Limb (tissue), 2 donors: Measurements from ENCODE around the gene ABCB11.

Experiments used
- DNase-seq, 2 donors: peaks; one replicate each; pipeline ENCODE4 v3.0.0-alpha.2; 2016; ENCODE audit errors: extremely low spot score in 2 of 2

The ABCB11 gene

DNA sequence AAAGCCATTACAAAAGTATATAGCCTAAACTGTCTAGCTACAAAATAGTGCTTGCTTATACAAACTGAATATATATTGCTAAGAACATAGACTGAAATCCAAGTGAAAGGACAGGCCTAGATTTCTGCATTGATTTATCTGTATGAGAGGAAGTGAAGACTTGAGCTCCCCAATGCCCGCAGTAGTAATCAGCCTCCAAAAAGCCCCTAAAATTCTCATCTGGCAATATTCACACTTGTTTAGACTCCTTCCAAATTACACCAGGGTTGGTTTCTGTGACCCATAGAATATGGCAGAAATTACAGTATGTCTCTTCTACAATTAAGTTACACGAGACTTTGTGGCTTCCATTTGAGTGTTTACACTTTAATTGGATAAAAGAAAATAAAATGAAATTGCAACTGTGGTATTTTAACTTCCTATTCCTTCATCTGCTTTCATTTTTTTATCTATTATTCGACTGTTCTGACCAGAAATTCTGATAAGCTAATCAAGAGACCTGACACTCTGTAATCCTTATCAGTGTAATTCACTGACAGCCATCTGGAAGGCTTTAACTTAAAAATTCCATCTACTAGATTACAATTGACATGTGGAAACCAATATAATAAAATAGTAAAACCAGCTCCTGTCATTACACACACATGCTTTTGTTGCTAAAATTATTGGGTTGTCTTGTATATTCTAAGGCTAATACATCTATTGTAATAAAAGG is 21.1 kb downstream of the ABCB11 start:
- DNase-seq, result no peak

DNA sequence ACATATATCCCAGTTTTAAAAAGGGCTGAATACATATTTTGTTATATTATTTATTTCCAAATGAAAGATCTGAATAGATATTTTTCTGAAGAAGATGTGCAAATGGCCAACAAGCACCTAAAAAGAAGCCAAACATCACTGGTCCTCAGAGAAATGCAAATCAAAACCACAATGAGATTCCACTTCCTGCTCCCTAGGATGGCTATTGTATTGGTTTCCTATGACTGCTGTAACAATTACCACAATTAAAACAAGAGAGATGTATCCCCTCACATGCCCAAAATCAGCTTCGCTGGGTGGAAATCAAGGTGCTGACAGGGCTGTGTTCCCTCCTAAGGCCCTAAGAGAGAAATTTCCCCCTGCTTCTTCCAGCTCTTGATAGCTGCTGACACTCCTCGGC is 23.2 kb downstream of the ABCB11 start:
- no peak for DNase-seq

DNA sequence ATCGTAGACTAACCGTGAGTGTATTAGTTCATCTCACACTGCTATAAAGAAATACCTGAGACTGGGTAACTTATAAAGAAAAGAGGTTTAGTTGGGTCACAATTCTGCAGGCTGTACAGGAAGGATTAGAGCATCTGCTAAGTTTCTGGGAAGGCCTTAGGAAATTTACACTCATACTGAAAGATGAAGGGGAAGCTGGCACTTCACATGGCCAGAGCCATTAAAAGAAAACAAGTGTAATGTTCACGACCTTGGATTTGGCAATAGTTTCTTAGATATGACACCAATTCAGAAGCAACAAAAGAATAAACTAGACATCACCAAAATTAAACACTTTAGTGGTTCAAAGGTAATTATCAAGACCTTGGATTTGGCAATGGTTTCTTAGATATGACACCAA is 23.8 kb downstream of the ABCB11 start:
- DNase-seq, result no peak

DNA sequence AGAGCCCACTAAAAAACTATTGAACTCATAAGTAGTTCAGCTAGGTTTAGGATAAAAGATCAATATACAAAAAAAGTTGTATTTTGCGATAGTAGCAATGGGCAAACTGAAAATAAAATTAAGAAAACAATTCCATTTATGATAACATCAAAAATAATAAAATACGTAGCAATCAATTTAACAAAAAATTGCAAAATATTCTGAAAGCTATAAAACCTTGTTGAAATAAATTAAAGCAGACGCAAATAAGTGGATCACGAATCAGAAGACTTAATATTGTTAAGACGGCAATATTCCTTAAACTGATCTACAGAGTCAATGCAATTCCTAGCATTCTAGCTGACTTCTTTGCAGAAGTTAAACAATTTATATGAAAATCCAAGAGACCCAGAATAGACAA is 24.5 kb downstream of the ABCB11 start:
- no peak for DNase-seq

DNA sequence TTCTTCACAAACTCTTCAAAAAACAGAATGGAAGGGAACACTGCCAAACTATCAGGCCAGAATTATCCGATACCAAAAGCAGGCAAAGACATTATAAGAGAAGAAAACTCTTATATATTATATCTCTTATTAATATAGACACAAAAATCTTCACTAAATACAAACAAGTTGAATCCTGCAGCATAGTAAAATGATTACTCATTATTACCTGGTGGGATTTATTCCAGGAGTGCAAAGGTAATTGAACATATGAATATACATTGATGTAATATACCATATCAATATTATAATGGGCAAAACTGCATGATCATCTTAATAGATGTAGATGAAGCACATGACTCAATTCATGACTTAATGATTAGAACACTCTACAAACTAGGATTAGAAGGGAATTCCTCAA is 25.1 kb downstream of the ABCB11 start:
- DNase-seq, result no peak

DNA sequence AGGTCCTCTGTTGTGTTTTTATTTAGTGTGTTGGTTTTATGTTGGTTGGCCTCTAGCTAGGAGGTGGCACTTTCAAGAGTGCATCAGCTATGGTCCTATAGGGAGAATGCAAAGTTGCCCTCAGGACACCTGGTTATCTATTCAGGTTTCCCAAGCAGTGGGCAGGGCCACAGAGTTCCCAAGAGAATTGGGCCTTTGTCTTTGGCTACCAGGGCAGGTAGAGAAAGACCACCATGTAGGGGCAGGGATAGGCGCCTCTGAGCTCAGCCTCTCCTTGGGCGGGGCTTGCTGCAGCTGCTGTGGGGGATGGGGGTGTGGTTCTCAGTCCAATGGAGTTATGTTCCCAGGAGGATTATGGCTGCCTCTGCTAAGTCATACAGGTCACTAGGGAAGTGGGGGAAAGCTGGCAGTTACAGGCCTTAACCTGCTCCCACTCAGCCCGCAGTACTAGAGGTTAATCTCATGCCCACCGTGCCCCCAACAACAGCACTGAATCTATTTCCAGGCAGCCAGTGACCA is 26.0 kb downstream of the ABCB11 start:
- no peak for DNase-seq

DNA sequence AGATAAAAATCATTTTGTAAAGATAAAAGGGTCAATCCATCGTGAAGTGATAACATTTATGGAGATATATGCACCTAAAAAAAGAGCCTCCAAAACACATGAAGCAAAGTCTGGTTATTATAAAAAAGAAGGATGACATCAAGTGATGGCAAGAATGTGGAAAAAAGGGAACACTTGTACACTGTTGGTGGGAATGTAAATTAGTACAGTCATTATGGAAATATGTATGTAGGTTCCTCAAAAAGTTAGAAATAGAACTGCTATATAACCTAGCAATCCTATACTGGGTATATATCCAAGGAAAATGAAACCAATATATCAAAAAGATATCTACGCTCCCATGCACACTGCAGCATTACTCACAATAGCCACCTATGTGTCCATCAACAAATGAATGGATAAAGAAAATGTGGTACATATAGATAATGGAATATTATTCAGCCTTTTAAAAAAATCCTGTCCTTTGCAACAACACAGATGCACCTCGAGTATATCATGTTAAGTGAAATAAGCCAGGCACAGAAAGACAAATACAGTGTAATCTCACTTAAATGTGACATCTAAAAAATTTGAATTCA is 28.9 kb downstream of the ABCB11 start:
- no peak for DNase-seq

DNA sequence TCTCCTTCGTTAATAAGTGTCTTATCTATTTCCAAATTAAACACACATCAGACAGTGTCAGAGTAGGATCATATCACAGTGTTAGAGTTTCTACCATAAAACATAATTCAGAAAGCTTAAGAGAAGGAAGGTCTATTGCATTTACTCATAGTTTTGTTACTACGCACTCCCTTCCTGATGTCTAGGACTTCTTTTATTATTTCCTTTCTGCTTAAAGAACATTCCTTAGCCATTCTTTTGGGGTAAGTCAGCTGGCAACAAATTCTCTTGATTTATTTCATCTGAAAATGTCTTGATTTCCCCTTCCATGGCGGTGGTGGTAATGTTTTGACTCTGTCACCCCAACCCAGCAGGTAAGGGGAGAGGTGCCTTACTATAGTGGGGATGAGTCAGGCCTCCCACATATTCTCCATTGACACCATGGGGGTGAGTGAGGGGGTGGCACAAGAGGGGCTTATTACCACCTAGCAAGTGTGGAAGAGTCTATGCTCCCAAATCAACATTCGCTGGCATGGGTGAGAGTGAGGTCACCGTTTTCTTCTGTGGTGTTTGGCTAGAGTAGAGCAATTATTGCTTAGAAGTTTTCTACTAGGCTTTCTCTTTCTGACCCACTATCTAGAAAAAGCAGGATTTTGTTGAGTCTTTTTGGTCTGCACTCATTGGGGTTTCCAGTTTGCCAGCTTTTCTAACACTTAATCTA is 29.9 kb downstream of the ABCB11 start:
- DNase-seq, result no peak

DNA sequence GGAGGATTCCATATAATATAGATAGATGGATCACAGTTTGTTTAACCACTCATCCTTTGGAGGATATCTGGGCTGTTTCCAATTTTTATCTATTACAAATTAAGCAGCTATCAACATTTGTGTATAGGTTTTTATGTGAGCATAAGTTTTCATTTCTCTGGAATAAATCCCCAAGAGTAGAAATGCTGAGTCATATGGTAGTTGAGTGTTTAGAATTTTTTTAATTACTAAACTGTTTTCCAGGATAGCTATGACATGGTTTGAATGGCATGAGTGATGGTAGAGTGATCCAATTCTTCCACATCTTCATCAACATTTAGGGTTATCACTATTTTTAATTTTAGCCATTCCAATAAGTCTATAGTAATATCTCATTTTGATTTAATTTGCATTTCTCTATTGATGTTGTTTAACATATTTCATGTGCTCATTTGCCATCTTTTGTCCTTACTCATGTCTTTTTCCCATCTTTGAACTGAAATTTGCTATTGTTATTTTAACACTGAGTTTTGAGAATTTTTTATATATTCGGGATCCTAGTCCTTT is 31.4 kb downstream of the ABCB11 start:
- DNase-seq, result no peak

DNA sequence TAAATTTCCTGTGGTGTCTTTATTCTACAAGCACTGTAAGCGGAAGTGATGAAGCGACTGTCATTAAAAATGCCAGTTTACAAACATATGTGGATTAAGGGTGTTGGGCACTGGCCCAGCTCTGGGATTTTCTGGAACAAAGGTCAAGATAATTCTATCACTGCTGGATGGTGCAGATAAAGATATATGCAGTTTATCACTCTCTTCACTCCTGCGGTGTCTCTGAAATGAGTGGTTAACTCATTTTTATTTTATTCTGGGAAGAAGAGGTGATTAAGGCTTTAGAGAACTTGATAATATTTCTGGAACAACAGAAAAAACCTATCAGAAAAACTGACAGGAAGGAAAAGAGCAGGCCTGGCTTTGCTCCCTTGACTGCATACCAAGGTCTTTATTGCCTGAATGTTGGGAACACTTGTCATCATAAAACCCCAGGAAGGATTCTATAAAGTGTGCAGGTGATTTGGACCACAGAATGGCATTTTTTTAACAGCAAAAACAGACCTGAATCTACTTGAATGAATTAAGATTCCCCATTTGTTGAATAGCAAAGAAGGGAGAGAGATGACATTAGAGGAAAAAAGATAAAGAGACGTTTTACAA is 32.4 kb downstream of the ABCB11 start:
- no peak for DNase-seq

DNA sequence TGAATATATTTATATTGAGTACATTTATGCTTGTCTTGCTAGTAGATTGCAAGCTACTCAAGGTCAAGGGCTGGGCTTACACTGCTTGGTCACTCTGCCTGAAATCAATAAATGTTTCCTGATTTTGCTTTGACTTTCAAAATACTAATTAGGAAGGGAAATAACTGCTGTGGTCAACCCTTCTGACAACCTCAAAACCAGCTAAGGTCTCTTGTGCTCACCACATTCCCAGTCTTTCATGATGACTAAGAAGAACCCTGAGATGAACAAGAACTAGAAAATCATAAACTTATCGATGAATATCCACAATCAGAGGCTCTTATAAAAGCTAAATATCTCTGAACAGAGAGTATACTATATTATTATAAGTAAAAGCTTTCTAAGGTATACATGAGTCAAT is 33.3 kb downstream of the ABCB11 start:
- no peak for DNase-seq

DNA sequence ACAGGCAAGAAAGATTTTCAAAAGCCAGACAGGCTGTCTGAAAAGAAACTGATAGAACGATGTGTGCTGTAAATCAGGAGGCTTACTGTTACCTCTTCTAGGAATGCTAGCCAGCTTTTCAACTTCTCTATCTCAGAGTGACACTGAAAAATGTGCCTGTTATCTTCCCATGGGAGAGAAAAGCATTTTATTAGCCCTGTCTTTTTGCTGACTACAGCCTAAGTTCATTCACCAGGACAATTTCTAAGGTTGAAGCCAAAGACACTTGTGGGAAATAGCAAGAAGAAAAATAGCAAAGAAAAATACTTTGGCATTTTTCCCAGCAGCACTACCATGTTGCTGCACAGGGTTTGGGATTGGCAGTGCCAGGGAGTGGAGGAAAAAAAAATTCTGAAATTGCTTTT is 34.0 kb downstream of the ABCB11 start:
- DNase-seq, result no peak

DNA sequence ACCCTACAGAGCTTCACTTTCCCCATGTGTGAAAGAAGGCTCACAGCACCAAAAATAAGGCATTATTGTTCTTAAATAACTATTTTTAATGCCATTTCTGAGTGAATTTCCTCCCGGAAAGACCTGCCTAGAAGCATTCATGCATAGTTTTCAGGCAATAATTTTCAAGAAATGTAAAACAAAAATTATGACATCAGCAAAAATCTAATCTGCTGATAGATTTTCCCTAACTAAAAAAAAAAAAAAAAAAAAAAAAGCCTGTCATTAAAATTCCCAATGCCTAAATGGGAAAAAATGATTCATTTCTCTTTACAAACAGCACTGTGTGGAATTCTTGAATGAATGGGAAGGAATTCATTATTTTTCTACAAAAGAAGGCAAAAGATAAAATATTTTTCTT is 35.4 kb downstream of the ABCB11 start:
- DNase-seq, result no peak

DNA sequence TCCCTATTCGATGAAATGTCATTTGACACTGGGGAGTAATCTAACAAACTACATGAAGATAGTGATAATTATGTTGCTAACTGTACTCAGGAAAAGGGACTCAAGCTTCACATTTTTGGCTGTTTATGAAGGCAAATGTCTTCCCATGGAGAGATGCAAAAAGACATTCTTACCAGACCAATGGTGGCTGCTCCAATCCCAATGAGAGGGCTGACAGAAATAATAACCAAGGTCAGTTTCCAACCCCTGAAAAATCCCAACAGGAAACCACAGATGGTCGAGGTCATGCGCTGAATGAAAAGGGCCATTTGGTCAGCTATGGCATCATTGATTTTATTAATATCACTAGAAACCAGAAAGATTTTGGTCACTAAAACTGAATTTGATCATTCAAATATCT is 37.6 kb downstream of the ABCB11 start:
- no peak for DNase-seq

DNA sequence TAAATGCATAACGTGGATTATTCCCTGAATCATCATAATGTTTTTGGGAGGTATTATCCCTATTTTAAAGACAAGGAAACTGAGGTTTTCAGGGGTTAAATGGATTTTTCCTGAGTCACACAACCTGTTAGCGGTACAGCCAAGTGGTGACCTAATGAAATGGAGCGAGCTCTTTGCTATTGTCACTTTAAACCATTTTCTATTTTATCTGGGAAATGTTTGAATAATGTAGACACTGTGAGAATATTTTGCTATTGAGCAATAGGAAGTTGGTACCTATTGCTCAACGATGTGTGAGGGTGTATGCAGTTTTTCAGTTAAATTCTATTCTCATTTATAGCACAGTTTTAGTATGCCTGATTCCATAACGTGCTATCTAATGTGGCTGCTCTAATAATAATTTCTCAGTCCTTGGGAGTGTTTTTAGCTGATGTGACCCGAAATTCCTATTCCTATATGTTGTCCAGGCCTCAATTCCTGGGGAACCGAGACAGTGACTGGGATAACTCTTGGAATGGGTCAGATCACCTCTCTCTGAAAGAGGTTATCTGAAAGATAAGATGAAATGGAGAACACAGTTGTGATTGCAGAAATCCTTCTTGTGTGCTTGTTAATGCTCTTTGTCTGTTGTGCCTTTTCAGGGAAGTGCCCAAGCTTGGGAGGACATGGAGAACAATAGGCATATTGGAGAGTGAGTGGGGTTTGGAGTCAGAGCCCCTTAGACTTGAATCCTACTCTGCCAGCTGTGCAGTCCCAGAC is 38.4 kb downstream of the ABCB11 start:
- DNase-seq, result no peak

DNA sequence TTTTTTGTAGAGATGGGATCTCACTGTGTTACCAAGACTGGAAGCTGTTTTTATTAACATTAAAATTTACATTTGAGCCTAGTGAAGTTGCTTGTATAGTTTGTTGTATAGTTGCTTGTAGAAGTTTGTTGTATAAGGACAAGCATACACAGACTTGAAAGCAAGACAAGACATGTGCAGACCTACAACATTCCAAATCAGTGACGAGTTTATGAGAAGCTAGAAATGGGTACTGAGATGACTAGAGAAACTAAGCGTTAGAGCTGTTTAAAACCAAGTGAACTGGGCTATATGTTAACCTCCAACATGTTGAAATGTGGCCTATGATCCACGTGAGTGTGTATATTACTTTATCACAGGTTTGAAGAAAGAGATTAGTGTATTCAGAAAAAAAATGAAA is 39.1 kb downstream of the ABCB11 start:
- DNase-seq, result no peak

DNA sequence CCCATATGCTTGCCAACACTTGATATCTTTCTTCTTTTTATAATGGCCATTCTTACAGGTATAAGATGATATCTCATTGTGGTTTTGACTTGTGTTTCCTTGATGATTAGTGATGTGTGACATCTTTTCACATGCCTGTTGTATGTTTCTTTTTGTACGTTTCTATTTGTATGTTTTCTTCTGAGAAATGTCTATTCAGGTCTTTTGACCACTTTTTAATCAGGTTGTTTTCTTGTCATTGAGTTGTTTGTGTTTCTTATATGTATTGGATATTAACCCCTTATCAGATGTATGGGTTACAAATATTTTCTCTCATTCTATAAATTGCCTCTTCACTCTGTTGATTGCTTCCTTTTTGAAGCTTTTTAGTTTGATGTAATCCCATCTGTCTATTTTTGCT is 42.4 kb downstream of the ABCB11 start:
- DNase-seq, result no peak

DNA sequence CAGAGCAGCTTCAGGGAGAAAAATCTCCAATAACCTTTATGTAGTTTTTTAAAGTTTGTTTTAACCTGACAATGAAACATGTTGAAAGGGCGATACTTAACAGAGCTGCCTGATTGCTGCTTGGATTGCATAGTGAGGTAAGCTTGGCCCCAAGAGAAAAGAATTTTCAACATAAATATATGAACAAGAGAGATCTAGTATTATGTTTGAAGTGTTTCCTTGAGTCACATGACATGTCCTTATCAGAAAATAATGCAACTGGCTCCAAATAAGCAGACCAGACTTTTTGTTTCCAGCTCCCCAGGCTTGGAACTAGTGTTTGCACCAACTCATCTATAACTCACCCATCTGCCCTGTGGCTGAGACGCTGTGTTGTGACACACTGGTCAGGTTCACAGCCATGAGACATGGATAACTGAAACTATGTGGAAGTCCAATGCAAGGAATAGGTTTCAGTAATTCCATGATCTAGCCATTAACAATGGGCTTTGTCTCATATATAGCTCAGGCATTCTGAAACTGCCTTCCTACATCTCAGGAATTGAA is 44.7 kb downstream of the ABCB11 start:
- DNase-seq, result no peak

DNA sequence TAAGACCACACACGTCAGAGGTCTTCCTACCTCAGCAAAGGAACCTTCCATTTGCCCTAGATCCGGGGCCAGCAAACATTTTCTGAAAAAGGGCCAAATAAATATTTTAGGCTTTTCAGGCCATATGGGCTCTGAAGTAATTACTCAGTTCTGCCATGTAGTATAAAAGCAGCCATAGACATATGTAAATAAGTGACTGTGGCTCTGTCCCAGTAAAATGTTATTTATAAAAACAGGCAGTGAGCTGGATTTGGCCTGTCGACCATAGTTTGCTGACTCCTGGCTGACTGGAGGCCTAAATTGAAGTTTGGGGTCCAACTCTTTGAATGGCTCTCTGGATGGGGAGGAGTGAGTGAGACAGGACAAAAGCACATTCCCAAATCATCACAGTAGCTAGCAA is 49.5 kb downstream of the ABCB11 start:
- no peak for DNase-seq

DNA sequence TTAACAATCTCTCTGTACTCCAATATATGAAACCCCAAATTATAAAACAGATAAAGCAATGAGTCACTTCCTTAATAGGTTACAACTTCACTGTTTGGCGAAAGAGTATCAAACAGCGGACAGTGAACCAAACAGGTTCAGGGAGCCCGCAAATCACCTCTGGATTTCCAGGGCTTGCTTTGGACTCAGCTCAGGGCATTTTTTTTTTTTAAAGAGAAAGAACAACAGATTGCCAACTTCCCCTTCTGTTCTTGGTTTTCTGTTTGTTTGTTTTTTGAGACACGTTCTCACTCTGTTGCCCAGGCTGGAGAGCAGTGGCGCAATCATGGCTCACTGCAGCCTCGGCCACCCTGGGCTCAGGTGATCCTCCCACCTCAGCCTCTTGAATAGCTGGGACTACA is 52.7 kb downstream of the ABCB11 start:
- no peak for DNase-seq

DNA sequence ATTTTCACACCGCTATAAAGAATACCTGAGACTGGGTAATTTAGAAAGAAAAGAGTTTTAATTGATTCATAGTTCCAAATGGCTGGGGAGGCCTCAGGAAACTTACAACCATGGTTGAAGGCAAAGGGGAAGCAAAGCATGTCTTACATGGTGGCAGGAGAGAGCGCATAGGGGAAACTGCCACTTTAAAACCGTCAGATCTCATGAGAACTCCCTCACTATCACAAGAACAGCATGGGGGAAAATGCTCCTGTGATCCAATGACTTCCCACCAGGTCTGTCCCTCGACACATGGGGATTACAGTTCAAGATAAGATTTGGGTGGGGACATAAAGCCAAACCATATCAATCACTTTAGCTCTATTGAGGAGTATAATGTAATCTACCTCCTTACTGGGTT is 53.5 kb downstream of the ABCB11 start:
- no peak for DNase-seq
